Lower leg skin (tissue), 3 donors: Measurements from ENCODE around the gene KCNJ4.

ENCODE experiments used
- CTCF ChIP-seq, 3 donors: fragments of 450-650 bp; IDR thresholded peaks; one replicate each; pipeline ENCODE4 v1.5.1; 2016; ENCODE audit warnings: antibody characterized with exemption in 3 of 3, mild to moderate bottlenecking in 3 of 3, moderate library complexity in 2 of 3
- POLR2A ChIP-seq, 2 donors: fragments of 450-650 bp; IDR thresholded peaks; one replicate each; pipeline ENCODE4 v1.6.1; 2016 to 2017; ENCODE audit warnings: antibody characterized with exemption in 2 of 2, mild to moderate bottlenecking in 1 of 2, moderate library complexity in 1 of 2

- TF ChIP-seq CTCF (IDR thresholded peaks at IDR 0.05) (no peak), POLR2A (IDR thresholded peaks at IDR 0.05) (no peak)
Measured at GRCh38 chr22:38441620-38442287, 13.2 kb downstream of the KCNJ4 start.
